Measurements from ENCODE around the gene RANBP10.

DNA sequence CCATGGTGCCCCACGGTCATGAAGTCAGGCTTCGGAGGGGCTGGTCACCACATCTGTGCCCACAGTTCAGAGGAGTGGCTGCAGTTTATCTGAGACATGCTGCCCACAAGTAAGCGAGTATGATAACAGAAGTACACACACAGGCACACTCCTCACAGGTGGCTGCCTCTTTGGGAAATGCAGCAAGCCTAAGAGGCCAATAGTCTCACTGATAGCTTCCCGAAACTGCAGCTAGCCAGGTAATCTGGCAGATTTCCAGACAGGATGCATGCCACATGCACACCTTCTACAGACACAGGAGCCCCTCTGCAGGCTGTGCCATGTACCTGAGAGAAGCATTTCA lies 74.6 kb downstream of the RANBP10 start:
- TF ChIP-seq TCF7L2 (IDR thresholded peaks at IDR 0.05; ENCODE audit: low read depth, low read length) (no peak), POLR2AphosphoS5 (IDR thresholded peaks at IDR 0.05; ENCODE audit: low read depth, low read length) (no peak)
- TF ChIP-seq, protein P1, sequence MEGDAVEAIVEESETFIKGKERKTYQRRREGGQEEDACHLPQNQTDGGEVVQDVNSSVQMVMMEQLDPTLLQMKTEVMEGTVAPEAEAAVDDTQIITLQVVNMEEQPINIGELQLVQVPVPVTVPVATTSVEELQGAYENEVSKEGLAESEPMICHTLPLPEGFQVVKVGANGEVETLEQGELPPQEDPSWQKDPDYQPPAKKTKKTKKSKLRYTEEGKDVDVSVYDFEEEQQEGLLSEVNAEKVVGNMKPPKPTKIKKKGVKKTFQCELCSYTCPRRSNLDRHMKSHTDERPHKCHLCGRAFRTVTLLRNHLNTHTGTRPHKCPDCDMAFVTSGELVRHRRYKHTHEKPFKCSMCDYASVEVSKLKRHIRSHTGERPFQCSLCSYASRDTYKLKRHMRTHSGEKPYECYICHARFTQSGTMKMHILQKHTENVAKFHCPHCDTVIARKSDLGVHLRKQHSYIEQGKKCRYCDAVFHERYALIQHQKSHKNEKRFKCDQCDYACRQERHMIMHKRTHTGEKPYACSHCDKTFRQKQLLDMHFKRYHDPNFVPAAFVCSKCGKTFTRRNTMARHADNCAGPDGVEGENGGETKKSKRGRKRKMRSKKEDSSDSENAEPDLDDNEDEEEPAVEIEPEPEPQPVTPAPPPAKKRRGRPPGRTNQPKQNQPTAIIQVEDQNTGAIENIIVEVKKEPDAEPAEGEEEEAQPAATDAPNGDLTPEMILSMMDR (IDR thresholded peaks at IDR 0.05), result no peak
